GM12891 (cell line): ENCODE data around the gene TRAPPC12.

Source experiments
- POLR2A ChIP-seq: IDR thresholded peaks from 2 replicates; pipeline ENCODE4 v1.6.1; 2011; ENCODE audit warnings: low read depth, low read length, control low read depth
- POLR2AphosphoS5 ChIP-seq: IDR thresholded peaks from 2 replicates; pipeline ENCODE4 v1.6.1; 2011; ENCODE audit warnings: low read depth, low read length, control low read depth
- TAF1 ChIP-seq: IDR thresholded peaks from 2 replicates; pipeline ENCODE4 v1.6.1; 2011; ENCODE audit warnings: low read depth, low read length, control low read depth

GRCh38 chr2:3468296-3468988 lies 88.9 kb downstream of the TRAPPC12 start:
- TF ChIP-seq POLR2AphosphoS5 (no peak), TAF1 (no peak), POLR2A (no peak)
